Measurements from ENCODE around the gene SDC1. TPM values are rescaled to one million over a fixed set of nuclear protein-coding genes. Genes with fewer than 3 reads are reported as not detected.

Gene SDC1
- total RNA-seq, 6 donors from 2014 or later: 74.4 to 213 (median 154) TPM

DNA sequence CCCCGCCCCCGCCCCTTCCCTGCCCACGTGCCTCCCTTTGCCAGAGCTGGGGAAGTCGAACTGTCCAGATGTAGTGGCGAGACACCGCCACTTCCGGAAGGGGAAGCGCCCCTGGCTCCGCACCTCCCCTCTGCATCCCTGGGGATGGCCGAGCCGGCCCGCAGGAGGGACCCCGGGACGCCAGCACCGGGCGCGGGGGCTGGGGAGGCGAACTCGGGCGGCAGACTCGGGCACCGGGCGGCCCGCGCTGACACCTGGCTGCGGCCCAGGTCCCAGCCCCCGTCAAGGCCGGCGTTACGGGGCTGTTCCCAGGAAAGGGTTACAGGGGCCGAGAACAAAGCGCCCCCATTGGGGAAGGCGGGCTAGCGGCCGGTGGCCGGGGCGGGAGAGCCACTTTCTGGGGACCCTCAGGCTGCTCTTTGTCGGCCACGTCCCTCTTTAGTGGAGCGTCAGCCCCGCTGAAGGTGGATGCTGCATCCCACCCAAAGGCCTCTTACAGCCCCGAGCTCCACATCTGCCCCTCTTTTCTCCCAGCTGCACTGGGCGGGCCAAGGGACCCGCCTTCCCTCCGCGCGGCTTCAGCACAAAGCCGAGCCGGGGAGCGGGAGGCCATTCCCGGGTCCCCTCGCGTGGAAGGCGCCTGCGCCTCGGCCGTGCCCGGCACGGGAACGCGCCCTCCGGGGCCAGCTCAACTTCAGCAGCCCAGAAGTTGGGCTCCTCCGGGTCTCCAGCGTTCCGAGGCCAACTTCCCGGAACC lies 1.3 kb downstream of the SDC1 start:
- Histone ChIP-seq H3K36me3 (no peaks in the 10 kb centered on the region), H3K27ac (peak overlapping the region; percentile 80 to 90 (median 86)), H3K27me3 (peaks cover 0 to 18% (median 12%) of the 10 kb centered on the region in 4 donors), H3K4me1 (peaks cover 26 to 51% (median 29%) of the 10 kb centered on the region in 4 donors), H3K9me3 (no peaks in the 10 kb centered on the region), H3K4me3 (peak overlapping the region; percentile 39 to 73 (median 65))
- peak in 1 of 2 donors; percentile 89 for DNase-seq
- WGBS, 2 donors: 1% methylated on average over 33 of the region's 66 CpGs; no CpG with 5 or more reads in 1 of the 2 donors
- ATAC-seq (ENCODE audit: low FRiP score in 2 of 2): peak in 1 of 2 donors; percentile 55
- no peak for TF ChIP-seq CTCF (IDR thresholded peaks at IDR 0.05)
- no peak for TF ChIP-seq POLR2A (IDR thresholded peaks at IDR 0.05)
- TF ChIP-seq EP300 (IDR thresholded peaks at IDR 0.05): no peak
- TF ChIP-seq POLR2AphosphoS5 (IDR thresholded peaks at IDR 0.05): no peak

- Histone ChIP-seq H3K9me3 (no peaks in the 10 kb centered on the region), H3K4me1 (peaks cover 26 to 55% (median 33%) of the 10 kb centered on the region in 4 donors), H3K36me3 (no peaks in the 10 kb centered on the region), H3K27me3 (peaks cover 0 to 18% (median 12%) of the 10 kb centered on the region in 4 donors), H3K4me3 (peak overlapping the region; percentile 39 to 73 (median 65)), H3K27ac (peak overlapping the region; percentile 80 to 90 (median 86))
- no peak for TF ChIP-seq POLR2AphosphoS5 (IDR thresholded peaks at IDR 0.05)
- TF ChIP-seq POLR2A (IDR thresholded peaks at IDR 0.05): no peak
- TF ChIP-seq CTCF (IDR thresholded peaks at IDR 0.05): peak in 1 of 6 experiments; percentile 30
- no peak for DNase-seq
- no peak for ATAC-seq (ENCODE audit: low FRiP score in 2 of 2)
- 24 to 75% methylated on average over 8 to 21 of the region's 21 CpGs for WGBS, 2 donors
Measured at GRCh38 chr2:20222769-20223406, 2.0 kb downstream of the SDC1 start.

DNA sequence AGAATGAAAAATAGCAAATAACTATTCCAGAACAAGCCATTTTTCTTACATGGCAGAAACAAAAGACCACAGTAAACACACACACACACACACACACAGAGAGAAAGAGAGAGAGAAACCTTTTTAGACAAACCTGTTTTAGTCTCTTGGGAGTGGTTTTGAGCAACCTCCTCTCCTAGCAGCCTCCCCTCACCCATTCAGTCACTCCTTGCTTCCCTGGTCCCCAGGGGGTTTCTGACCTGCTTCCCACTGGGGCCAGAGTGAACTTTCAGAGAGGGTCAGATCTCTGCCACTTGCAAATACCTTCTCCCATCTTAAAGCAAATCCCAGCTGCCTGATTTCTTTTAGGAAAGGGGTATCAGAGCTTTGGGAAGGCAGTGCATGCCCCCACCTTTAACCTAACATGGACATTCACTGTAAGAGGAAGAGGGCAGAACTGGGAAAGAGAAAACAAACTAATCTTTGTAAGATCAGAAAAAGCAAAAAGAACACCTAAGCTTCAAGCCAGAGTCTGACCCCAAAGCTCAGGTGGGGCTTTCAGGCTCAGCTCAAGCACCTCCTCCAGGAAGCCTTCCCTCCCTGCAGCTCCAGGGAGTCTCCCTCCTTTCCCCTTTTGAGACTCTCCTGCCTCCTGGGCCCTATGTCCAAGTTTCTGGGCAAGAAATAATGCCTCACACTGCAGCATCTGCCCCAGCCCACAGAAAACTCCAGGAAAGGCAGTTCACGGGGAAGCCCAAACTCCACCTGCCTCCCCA lies 2.7 kb downstream of the SDC1 start:
- DNase-seq: no peak
- 69 to 88% methylated on average over 1 of the region's 1 CpG for WGBS, 2 donors
- peak overlapping the region; percentile 80 to 90 (median 86) for H3K27ac ChIP-seq

DNA sequence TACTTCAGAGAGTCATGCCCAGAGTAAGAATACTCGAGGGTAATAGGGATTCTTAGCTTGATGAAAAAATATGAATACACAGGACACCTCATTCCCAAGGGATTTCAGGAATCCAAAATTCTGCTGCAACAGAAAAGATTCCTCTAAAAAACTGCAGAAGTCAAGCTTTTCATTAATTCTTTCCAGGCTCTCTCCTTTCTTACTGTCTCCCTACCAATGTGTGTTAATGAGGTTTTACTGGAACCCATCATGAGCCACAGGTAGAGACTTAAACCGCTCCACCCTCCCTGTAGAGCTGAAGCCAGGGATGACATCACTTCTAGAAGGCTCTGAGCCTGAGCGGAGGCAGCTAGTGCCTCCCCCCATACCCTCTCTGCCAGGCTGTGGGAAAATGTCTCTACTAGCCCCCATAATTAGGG lies 3.4 kb downstream of the SDC1 start:
- ATAC-seq (ENCODE audit: low FRiP score in 2 of 2) (no peak), DNase-seq (no peak)
- 52 to 60% methylated on average over 3 of the region's 3 CpGs for WGBS, 2 donors
- Histone ChIP-seq H3K9me3 (no peaks in the 10 kb centered on the region), H3K36me3 (no peaks in the 10 kb centered on the region), H3K4me3 (no peak overlapping the region), H3K27me3 (peaks cover 0 to 18% (median 12%) of the 10 kb centered on the region in 4 donors), H3K27ac (peak overlapping the region; percentile 80 to 90 (median 86)), H3K4me1 (peaks cover 28 to 60% (median 38%) of the 10 kb centered on the region in 4 donors)
- TF ChIP-seq EP300 (IDR thresholded peaks at IDR 0.05): no peak
- TF ChIP-seq POLR2AphosphoS5 (IDR thresholded peaks at IDR 0.05): no peak
- no peak for TF ChIP-seq POLR2A (IDR thresholded peaks at IDR 0.05)
- TF ChIP-seq CTCF (IDR thresholded peaks at IDR 0.05): no peak

More for the DNA sequence above, 2.7 kb downstream of the SDC1 start:
- H3K9me3 ChIP-seq: no peaks in the 10 kb centered on the region
- H3K27me3 ChIP-seq: peaks cover 0 to 18% (median 12%) of the 10 kb centered on the region in 4 donors
- H3K4me3 ChIP-seq: peak overlapping the region in 3 of 4 donors; percentile 59 to 73 (median 71)
- no peaks in the 10 kb centered on the region for H3K36me3 ChIP-seq
- peaks cover 28 to 60% (median 36%) of the 10 kb centered on the region in 4 donors for H3K4me1 ChIP-seq
- TF ChIP-seq CTCF (IDR thresholded peaks at IDR 0.05) (no peak), POLR2A (IDR thresholded peaks at IDR 0.05) (no peak), EP300 (IDR thresholded peaks at IDR 0.05) (no peak), POLR2AphosphoS5 (IDR thresholded peaks at IDR 0.05) (no peak)
- no peak for ATAC-seq (ENCODE audit: low FRiP score in 2 of 2)

Measured in upper lobe of left lung (tissue), 6 donors.